Fibroblast of lung (primary cell): ENCODE measurements around the gene NAALADL1. TPM values are rescaled to one million over a fixed set of nuclear protein-coding genes. Genes with fewer than 3 reads are reported as not detected.

Source experiments
- DNase-seq, 2 donors: peaks; one replicate each; pipeline versions ENCODE4 v3.0.0 to v3.0.0-alpha.2; 2010; ENCODE audit warnings: low read depth in 2 of 2
- H2AFZ ChIP-seq: 2 replicates; pipeline ENCODE4 v1.5.1; 2012; ENCODE audit warnings: low read length, control low read depth, inconsistent platforms
- H3K27ac ChIP-seq: 2 replicates; pipeline ENCODE4 v1.5.1; 2011; ENCODE audit warnings: low read length, control low read depth; ENCODE audit not compliant: insufficient read depth
- H3K27me3 ChIP-seq: 2 replicates; pipeline ENCODE4 v1.5.1; 2011; ENCODE audit warnings: mild to moderate bottlenecking, low read length; ENCODE audit not compliant: control insufficient read depth, insufficient read depth
- H3K36me3 ChIP-seq: 2 replicates; pipeline ENCODE4 v1.5.1; 2011; ENCODE audit warnings: low read length; ENCODE audit not compliant: control insufficient read depth, insufficient read depth
- H3K4me1 ChIP-seq: 2 replicates; pipeline ENCODE4 v1.5.1; 2011; ENCODE audit warnings: low read length; ENCODE audit not compliant: control insufficient read depth, insufficient read depth; ENCODE audit errors: extremely low read depth
- H3K4me2 ChIP-seq: 2 replicates; pipeline ENCODE4 v1.5.1; 2011; ENCODE audit warnings: low read length, control low read depth; ENCODE audit not compliant: insufficient read depth; ENCODE audit errors: extremely low read depth
- H3K4me3 ChIP-seq, 4 experiments: fragments of 200-600 bp in 1 of 4; sonication (generic) in 1 of 4; replicated peaks in 1 of 4; 2 replicates each; pipeline ENCODE4 v1.5.1; 2011 to 2016; ENCODE audit warnings: low read length in 4 of 4, low read depth in 3 of 4, mild to moderate bottlenecking in 3 of 4, control low read depth in 2 of 4, inconsistent platforms in 1 of 4, mixed read lengths in 1 of 4; ENCODE audit not compliant: insufficient read depth in 1 of 4; ENCODE audit errors: control extremely low read depth in 1 of 4
- H3K79me2 ChIP-seq: 2 replicates; pipeline ENCODE4 v1.5.1; 2012; ENCODE audit warnings: mild to moderate bottlenecking, low read length, inconsistent platforms; ENCODE audit not compliant: control insufficient read depth, insufficient read depth
- H3K9ac ChIP-seq: 2 replicates; pipeline ENCODE4 v1.5.1; 2011; ENCODE audit warnings: mild to moderate bottlenecking, low read length, control low read depth; ENCODE audit not compliant: insufficient read depth
- H3K9me3 ChIP-seq: 2 replicates; pipeline ENCODE4 v1.5.1; 2012; ENCODE audit warnings: low read depth, low read length; ENCODE audit not compliant: control insufficient read depth, insufficient read depth
- H4K20me1 ChIP-seq: 2 replicates; pipeline ENCODE4 v1.5.1; 2011; ENCODE audit warnings: low read length; ENCODE audit not compliant: control insufficient read depth, insufficient read depth; ENCODE audit errors: extremely low read depth
- EZH2 ChIP-seq: IDR thresholded peaks from 2 replicates; pipeline ENCODE4 v1.5.1; 2012; ENCODE audit warnings: low read length, control low read depth, mild to moderate bottlenecking; ENCODE audit errors: missing control alignments
- polyA plus RNA-seq, 2 donors: library from polyadenylated mRNA; depleted of rRNA in 1 of 2; stranded (reverse) in 1 of 2; unstranded in 1 of 2; fragments of >200 nt; gene quantifications; 2 replicates each; pipeline ENCODE4 v1.2.1, GENCODE V29; 2011 to 2012; ENCODE audit warnings: missing spikeins in 1 of 2
- total RNA-seq: library from RNA; depleted of rRNA; stranded (reverse); fragments of >200 nt; gene quantifications from 2 replicates; pipeline ENCODE4 v1.2.1, GENCODE V29; 2014
- TF ChIP-seq, protein P1 (sequence below), 2 donors: IDR thresholded peaks in 1 of 2; conservative IDR thresholded peaks in 1 of 2; 1 replicate in 1 of 2; 2 replicates in 1 of 2; pipeline ENCODE4 v1.5.1; 2011 to 2012; ENCODE audit warnings: low read length in 2 of 2, control low read depth in 1 of 2, inconsistent platforms in 1 of 2, low read depth in 1 of 2, mild to moderate bottlenecking in 1 of 2

NAALADL1 gene
- total and polyA plus RNA-seq, 2 donors (not counting 1 experiment from before 2014, with no cell fraction given) = 14.9 to 35.5 TPM

DNA sequence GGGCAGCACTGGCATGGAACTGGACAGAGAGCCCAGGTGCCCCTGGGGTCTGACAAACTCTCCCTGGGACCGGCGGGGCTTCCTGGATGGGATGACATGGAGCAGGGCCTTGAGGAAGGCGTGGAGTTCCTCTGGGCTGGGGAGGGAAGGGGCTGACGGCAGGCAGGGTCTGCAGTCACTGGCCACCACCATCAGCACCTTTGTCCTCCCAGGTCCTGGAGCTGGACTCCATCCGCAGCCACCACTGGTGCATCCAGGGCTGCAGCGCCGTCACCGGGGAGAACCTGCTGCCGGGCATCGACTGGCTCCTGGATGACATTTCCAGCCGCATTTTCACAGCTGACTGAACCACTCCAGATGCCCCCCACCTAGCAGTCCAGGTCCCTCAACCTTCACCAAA, 36.8 kb downstream of the NAALADL1 start:
- Histone ChIP-seq H3K27me3 (no peaks in the 10 kb centered on the region), H3K27ac (no peak overlapping the region), H3K4me1 (no peaks in the 10 kb centered on the region), H3K4me2 (no peak overlapping the region), H3K9ac (no peak overlapping the region), H2AFZ (no peak overlapping the region), H3K79me2 (peaks cover under 1% of the 10 kb centered on the region), H3K9me3 (no peaks in the 10 kb centered on the region), H4K20me1 (no peaks in the 10 kb centered on the region), H3K36me3 (peaks cover 3% of the 10 kb centered on the region), H3K4me3 (no peak overlapping the region)
- no peak for DNase-seq
- TF ChIP-seq EZH2 = no peak
- TF ChIP-seq, protein P1, sequence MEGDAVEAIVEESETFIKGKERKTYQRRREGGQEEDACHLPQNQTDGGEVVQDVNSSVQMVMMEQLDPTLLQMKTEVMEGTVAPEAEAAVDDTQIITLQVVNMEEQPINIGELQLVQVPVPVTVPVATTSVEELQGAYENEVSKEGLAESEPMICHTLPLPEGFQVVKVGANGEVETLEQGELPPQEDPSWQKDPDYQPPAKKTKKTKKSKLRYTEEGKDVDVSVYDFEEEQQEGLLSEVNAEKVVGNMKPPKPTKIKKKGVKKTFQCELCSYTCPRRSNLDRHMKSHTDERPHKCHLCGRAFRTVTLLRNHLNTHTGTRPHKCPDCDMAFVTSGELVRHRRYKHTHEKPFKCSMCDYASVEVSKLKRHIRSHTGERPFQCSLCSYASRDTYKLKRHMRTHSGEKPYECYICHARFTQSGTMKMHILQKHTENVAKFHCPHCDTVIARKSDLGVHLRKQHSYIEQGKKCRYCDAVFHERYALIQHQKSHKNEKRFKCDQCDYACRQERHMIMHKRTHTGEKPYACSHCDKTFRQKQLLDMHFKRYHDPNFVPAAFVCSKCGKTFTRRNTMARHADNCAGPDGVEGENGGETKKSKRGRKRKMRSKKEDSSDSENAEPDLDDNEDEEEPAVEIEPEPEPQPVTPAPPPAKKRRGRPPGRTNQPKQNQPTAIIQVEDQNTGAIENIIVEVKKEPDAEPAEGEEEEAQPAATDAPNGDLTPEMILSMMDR (conservative IDR thresholded peaks at IDR 0.05 in 1 of 2, IDR thresholded peaks at IDR 0.05 in 1 of 2; ENCODE audit: low read depth in 1 of 2, low read length in 2 of 2) = no peak

DNA sequence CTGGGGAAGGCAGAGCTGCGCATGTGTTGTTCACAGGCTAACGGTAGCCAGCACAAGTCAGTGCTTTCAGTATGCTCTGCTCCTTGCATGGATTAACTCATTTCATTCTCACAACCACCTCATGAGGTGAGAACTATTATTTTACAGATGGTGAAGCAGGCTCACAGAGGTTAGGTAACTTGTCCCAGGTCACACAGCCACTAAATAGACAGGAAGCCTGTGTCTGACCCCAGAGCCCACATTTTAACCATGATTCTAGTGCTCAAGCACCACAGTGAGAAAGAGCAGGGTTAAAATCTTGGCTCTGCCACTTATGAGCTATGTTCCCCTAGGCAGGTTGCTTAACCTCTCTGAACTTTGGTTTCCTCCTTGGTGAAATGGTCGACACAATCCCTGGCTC, 37.4 kb downstream of the NAALADL1 start:
- Histone ChIP-seq H3K4me3 (no peak overlapping the region), H3K4me1 (no peaks in the 10 kb centered on the region), H2AFZ (no peak overlapping the region), H3K27me3 (no peaks in the 10 kb centered on the region), H3K36me3 (peaks cover 3% of the 10 kb centered on the region), H3K9me3 (no peaks in the 10 kb centered on the region), H3K4me2 (no peak overlapping the region), H3K79me2 (peaks cover 3% of the 10 kb centered on the region), H4K20me1 (no peaks in the 10 kb centered on the region), H3K27ac (no peak overlapping the region), H3K9ac (no peak overlapping the region)
- TF ChIP-seq, protein P1 (conservative IDR thresholded peaks at IDR 0.05 in 1 of 2, IDR thresholded peaks at IDR 0.05 in 1 of 2; ENCODE audit: low read depth in 1 of 2, low read length in 2 of 2) = no peak
- TF ChIP-seq EZH2 = no peak
- DNase-seq = no peak

DNA sequence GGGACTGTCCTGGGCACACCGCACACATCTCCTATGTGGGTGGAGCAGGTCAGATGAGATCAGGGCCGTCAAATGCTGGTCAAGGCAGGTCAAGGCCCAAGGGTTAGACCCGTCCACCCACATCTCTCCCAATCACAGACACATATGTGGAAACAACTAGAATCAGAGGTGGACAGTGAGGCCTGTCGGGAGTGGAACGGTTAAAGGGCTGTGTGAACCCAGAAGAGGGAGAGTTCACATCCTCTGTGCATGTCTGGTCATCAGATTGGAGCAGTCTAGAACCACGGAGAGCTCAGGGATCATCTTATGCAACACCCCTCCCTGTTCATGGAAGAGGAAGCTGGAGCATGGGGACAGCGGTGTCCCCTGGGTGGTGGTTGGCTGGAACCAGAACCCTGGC, 38.5 kb downstream of the NAALADL1 start:
- no peak overlapping the region for H3K4me3 ChIP-seq
- H3K9me3 ChIP-seq = no peaks in the 10 kb centered on the region
- H3K4me1 ChIP-seq = no peaks in the 10 kb centered on the region
- no peak overlapping the region for H2AFZ ChIP-seq
- H3K9ac ChIP-seq = no peak overlapping the region
- H3K36me3 ChIP-seq = peaks cover 3% of the 10 kb centered on the region
- H3K27ac ChIP-seq = no peak overlapping the region
- no peak for TF ChIP-seq EZH2
- TF ChIP-seq, protein P1 (conservative IDR thresholded peaks at IDR 0.05 in 1 of 2, IDR thresholded peaks at IDR 0.05 in 1 of 2; ENCODE audit: low read depth in 1 of 2, low read length in 2 of 2) = no peak
- DNase-seq = no peak
- no peaks in the 10 kb centered on the region for H3K27me3 ChIP-seq
- H3K79me2 ChIP-seq = peaks cover 5% of the 10 kb centered on the region
- no peak overlapping the region for H3K4me2 ChIP-seq
- H4K20me1 ChIP-seq = no peaks in the 10 kb centered on the region
